ENCODE data around the gene SGMS1. TPM values are rescaled to one million over a fixed set of nuclear protein-coding genes. Genes with fewer than 3 reads are reported as not detected.

The SGMS1 gene
- polyA plus RNA-seq, 1 of the 3 experiments (the other 2 are of a cell fraction), result 6.3 TPM

DNA sequence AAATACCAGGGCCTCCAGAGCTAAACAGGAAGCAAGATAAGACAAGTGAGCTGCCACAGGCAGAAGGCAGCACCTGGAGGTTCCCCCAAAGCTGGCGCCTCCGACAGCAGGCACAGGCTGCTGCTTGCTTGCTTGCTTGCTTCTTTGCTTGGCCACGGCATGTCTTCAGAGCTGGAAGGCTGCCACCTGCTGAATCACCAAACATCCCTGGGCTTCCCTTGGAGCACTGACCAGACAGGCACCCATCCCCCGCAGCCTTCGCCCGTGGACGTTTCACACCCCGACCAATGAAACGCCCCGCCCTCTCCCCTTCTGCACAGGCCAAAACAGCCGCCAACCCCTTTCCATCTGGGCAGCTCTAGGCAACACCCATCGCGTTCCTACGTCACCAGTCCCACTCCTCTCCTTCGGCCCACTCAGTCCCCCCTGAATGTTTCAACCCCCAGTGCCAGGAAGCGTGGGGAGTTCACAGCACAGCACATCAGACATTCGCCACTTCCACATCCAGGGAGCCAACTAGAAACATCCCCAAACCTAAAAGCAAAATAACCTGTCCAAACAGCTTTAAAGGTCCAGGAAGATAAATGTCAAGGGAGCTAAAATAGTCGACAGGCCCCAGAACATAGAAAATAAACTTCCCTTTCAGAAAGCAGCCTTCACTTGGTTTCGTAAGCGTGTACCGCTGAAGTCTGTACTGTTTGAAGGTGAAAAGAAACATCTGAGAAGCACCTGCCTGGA is 1.6 kb downstream of the SGMS1 start (continued):
- TF ChIP-seq, protein P1, sequence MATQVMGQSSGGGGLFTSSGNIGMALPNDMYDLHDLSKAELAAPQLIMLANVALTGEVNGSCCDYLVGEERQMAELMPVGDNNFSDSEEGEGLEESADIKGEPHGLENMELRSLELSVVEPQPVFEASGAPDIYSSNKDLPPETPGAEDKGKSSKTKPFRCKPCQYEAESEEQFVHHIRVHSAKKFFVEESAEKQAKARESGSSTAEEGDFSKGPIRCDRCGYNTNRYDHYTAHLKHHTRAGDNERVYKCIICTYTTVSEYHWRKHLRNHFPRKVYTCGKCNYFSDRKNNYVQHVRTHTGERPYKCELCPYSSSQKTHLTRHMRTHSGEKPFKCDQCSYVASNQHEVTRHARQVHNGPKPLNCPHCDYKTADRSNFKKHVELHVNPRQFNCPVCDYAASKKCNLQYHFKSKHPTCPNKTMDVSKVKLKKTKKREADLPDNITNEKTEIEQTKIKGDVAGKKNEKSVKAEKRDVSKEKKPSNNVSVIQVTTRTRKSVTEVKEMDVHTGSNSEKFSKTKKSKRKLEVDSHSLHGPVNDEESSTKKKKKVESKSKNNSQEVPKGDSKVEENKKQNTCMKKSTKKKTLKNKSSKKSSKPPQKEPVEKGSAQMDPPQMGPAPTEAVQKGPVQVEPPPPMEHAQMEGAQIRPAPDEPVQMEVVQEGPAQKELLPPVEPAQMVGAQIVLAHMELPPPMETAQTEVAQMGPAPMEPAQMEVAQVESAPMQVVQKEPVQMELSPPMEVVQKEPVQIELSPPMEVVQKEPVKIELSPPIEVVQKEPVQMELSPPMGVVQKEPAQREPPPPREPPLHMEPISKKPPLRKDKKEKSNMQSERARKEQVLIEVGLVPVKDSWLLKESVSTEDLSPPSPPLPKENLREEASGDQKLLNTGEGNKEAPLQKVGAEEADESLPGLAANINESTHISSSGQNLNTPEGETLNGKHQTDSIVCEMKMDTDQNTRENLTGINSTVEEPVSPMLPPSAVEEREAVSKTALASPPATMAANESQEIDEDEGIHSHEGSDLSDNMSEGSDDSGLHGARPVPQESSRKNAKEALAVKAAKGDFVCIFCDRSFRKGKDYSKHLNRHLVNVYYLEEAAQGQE (IDR thresholded peaks at IDR 0.05; ENCODE audit: low read depth, low read length), result no peak
- TF ChIP-seq, protein P2, sequence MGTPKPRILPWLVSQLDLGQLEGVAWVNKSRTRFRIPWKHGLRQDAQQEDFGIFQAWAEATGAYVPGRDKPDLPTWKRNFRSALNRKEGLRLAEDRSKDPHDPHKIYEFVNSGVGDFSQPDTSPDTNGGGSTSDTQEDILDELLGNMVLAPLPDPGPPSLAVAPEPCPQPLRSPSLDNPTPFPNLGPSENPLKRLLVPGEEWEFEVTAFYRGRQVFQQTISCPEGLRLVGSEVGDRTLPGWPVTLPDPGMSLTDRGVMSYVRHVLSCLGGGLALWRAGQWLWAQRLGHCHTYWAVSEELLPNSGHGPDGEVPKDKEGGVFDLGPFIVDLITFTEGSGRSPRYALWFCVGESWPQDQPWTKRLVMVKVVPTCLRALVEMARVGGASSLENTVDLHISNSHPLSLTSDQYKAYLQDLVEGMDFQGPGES (IDR thresholded peaks at IDR 0.05; ENCODE audit: low read depth, low read length), result no peak
- TF ChIP-seq, protein P3, sequence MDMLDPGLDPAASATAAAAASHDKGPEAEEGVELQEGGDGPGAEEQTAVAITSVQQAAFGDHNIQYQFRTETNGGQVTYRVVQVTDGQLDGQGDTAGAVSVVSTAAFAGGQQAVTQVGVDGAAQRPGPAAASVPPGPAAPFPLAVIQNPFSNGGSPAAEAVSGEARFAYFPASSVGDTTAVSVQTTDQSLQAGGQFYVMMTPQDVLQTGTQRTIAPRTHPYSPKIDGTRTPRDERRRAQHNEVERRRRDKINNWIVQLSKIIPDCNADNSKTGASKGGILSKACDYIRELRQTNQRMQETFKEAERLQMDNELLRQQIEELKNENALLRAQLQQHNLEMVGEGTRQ (IDR thresholded peaks at IDR 0.05; ENCODE audit: borderline replicate concordance, low read depth, low read length), result no peak
- TF ChIP-seq EZH2phosphoT487 (IDR thresholded peaks at IDR 0.05; ENCODE audit: borderline replicate concordance, low read depth) (no peak), MXI1 (IDR thresholded peaks at IDR 0.05; ENCODE audit: low read depth, low read length) (peak; percentile 57), RAD21 (IDR thresholded peaks at IDR 0.05; ENCODE audit: low read length) (peak; percentile 55), RCOR1 (IDR thresholded peaks at IDR 0.05; ENCODE audit: low read length) (no peak), GATA2 (CRISPR knock-in tag; IDR thresholded peaks at IDR 0.05) (no peak), SIN3A (IDR thresholded peaks at IDR 0.05; ENCODE audit: borderline replicate concordance, low read depth, low read length) (no peak), NRF1 (IDR thresholded peaks at IDR 0.05; ENCODE audit: low read depth, low read length) (no peak), SMC3 (IDR thresholded peaks at IDR 0.05; ENCODE audit: low read depth, low read length) (peak; percentile 40), TAF1 (IDR thresholded peaks at IDR 0.05; ENCODE audit: borderline replicate concordance, low read depth, low read length) (no peak), RFX5 (IDR thresholded peaks at IDR 0.05; ENCODE audit: low read length) (no peak), POLR2AphosphoS5 (IDR thresholded peaks at IDR 0.05; ENCODE audit: low read depth, low read length) (no peak), FOXJ3 (CRISPR knock-in tag; IDR thresholded peaks at IDR 0.05) (no peak)
- TF ChIP-seq, protein P4, sequence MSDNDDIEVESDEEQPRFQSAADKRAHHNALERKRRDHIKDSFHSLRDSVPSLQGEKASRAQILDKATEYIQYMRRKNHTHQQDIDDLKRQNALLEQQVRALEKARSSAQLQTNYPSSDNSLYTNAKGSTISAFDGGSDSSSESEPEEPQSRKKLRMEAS (IDR thresholded peaks at IDR 0.05; ENCODE audit: low read depth), result peak; percentile 74; the same call in 1 of the 2 replicates
- TF ChIP-seq, protein P5, sequence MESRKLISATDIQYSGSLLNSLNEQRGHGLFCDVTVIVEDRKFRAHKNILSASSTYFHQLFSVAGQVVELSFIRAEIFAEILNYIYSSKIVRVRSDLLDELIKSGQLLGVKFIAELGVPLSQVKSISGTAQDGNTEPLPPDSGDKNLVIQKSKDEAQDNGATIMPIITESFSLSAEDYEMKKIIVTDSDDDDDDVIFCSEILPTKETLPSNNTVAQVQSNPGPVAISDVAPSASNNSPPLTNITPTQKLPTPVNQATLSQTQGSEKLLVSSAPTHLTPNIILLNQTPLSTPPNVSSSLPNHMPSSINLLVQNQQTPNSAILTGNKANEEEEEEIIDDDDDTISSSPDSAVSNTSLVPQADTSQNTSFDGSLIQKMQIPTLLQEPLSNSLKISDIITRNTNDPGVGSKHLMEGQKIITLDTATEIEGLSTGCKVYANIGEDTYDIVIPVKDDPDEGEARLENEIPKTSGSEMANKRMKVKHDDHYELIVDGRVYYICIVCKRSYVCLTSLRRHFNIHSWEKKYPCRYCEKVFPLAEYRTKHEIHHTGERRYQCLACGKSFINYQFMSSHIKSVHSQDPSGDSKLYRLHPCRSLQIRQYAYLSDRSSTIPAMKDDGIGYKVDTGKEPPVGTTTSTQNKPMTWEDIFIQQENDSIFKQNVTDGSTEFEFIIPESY (IDR thresholded peaks at IDR 0.05; ENCODE audit: borderline replicate concordance, low read depth), result no peak
- TF ChIP-seq, protein P6, sequence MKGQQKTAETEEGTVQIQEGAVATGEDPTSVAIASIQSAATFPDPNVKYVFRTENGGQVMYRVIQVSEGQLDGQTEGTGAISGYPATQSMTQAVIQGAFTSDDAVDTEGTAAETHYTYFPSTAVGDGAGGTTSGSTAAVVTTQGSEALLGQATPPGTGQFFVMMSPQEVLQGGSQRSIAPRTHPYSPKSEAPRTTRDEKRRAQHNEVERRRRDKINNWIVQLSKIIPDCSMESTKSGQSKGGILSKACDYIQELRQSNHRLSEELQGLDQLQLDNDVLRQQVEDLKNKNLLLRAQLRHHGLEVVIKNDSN (IDR thresholded peaks at IDR 0.05; ENCODE audit: borderline replicate concordance, low read depth), result no peak
- TF ChIP-seq, protein P7, sequence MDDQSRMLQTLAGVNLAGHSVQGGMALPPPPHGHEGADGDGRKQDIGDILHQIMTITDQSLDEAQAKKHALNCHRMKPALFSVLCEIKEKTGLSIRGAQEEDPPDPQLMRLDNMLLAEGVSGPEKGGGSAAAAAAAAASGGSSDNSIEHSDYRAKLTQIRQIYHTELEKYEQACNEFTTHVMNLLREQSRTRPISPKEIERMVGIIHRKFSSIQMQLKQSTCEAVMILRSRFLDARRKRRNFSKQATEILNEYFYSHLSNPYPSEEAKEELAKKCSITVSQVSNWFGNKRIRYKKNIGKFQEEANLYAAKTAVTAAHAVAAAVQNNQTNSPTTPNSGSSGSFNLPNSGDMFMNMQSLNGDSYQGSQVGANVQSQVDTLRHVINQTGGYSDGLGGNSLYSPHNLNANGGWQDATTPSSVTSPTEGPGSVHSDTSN (IDR thresholded peaks at IDR 0.05), result peak; percentile 57
